ENCODE data around the gene ADARB1.

The ADARB1 gene

DNA sequence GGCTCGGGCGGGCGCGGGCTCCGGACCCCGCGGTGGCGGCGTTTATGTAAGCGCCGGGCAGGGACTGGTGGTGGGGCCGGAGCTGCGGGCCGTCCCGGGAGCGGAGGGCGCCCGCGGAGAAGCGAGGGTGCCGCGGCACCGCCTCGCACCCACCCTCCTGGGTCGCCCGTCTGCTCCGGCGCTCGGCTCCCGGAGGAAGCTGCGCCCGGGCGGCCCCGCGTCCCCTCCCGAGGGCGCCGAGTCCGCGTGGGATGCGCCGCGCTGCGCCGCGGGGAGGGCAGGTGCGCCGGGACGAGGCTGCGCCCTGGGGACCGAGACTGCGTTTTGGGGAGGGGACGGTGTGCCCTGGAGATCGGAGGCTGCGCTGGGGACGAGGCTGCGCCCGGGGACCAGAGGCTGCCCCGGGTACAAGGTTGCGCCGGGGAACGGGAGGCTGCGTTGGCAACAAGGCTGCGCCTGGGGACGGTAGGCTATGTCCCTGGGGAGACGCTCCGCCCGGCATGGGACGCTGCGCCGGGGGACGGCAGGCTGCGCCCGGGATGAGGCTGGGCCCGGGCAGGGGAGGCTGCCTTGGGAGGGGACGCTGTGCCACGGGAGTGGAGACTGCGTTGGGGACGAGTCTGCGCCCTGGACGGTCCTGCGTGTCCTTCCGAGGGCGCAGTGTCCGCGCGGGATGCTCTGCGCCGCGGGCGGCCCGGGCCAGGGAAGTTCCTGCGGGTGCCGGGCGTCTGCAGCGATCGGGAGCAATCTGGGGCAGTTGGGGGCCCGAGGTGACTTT is 627 bp downstream of the ADARB1 start:
- DNase-seq (ENCODE audit: low read depth in 2 of 2), result no peak

GRCh38 chr21:45075596-45076244 is 1.3 kb downstream of the ADARB1 start:
- DNase-seq (ENCODE audit: low read depth in 2 of 2), result no peak

DNA sequence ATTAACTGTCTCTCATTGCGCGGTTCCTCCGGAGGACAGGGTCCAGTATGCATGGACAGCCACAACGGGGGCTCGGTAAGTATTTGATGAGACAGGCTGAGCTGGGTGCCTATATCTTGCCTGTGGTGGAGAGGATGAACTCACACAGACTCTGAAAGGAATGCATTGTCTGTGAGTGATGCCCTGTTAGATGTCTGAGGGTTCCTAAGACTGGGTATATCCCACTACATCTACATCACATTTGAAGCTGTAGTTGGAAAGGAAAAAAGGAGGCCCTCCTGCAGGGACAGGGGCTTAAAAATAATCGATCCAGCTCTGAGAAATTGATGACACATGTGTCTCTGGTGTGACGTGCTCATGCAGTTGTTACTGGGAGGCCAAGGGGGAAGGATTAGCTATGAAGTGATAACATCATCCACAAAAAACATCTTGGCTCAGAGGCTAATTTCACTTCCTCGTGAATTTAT is 1.9 kb downstream of the ADARB1 start:
- no peak for DNase-seq (ENCODE audit: low read depth in 2 of 2)

DNA sequence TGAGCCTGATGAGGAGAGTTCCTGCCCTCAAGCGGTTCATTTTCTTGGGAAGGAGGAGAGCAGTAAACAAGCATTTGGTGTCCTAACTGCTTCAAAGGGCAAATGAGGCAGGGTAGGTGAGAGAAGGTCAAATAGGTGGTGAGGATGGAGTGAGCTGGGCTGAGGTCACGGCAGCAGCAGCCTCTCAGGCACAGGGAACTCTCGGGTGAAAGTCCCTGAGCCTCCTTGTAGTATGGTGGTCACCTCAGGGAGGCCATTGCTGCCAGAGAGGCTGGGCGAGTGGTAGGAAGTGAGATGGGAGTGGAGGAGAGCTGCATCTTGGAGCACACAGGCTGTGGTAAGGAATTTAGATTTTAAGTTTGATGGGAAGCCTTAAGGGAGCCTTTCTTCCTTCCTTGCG is 4.0 kb downstream of the ADARB1 start:
- DNase-seq (ENCODE audit: low read depth in 2 of 2), result no peak

DNA sequence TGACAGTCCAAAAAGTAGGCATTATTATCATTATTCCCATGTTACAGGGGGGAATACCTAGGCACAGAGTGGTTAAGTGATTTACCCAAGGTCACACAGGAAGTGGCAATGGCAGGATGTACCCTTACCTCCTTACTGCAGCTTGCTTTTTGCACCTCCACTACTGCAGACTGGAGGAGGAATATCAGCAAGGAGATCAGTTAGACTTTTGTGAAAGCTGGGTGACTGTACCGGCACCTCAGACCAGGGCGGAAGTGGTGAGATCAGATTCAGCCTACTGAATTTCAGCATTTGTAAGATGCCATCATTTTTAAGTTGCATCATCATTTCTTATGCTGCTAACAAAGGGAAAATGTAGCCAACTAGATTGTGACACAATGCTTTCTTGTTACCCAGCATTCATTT is 4.5 kb downstream of the ADARB1 start:
- peak; percentile 36 to 48 for DNase-seq (ENCODE audit: low read depth in 2 of 2)

DNA sequence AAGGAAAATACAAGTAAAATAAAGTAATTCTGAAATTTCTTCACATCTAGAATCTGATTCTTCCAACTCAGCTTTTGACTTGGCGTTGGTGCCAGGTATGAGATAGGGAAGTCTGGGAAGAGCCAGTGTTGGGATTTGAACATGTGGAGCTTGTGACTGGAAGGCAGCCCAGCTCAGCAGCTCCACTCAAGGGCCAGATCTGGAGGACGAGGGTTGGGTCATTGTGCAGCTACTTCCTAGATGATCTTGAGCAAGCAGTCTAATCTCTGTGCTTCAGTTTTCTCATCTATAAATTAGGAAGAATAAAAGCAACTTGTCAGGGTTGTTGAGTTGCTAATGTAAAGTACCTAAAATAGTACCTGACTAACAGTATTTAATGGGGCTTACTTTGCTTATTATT is 5.0 kb downstream of the ADARB1 start:
- no peak for DNase-seq (ENCODE audit: low read depth in 2 of 2)

- DNase-seq (ENCODE audit: low read depth in 2 of 2), result no peak
Measured at GRCh38 chr21:45080232-45080631, 5.9 kb downstream of the ADARB1 start.

- no peak for DNase-seq (ENCODE audit: low read depth in 2 of 2)
Measured at GRCh38 chr21:45080639-45081414, 6.4 kb downstream of the ADARB1 start.

DNA sequence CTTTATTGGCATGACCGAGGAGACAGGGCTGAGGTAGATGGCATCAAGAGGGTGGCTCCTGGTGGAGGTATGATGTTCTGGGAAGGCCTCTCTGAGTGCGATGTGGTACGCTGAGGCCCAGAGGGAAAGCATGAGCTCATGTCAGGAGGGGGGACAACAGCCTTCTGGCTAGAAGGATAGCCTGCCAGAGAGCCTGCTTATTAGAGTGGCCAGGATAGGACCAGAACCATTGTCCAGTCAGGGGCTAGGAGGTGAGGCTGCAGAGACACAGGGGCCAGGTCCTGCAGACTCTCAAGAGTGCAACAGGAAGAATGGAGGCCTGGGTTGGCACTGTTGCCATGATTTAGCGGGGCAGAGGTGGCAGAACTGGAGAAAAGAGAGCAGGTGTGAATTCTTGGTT is 7.3 kb downstream of the ADARB1 start:
- DNase-seq (ENCODE audit: low read depth in 2 of 2), result no peak

GRCh38 chr21:45082736-45083135 is 8.4 kb downstream of the ADARB1 start:
- DNase-seq (ENCODE audit: low read depth in 2 of 2), result no peak

GRCh38 chr21:45084121-45084520 is 9.7 kb downstream of the ADARB1 start:
- no peak for DNase-seq (ENCODE audit: low read depth in 2 of 2)

GRCh38 chr21:45084881-45085536 is 10.6 kb downstream of the ADARB1 start:
- no peak for DNase-seq (ENCODE audit: low read depth in 2 of 2)

DNA sequence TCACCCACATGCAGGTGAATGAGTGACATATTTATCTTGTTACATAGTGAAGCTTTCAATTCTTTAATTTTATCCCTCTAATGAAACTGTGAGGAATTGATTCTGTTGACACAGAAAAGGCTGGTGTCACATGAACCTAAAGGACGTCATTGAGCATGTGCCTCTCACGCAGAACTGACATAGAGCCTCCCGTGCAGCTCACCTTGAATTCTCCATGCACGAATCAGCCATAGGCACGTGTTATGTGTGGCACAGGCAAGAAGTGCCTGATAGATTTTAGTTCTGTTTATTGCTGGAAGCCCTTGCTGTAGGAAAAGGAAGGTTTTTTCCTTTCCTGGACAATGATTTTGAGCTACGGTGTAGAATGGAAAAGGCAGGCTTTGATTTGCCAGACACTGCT is 11.3 kb downstream of the ADARB1 start:
- no peak for DNase-seq (ENCODE audit: low read depth in 2 of 2)

GRCh38 chr21:45086337-45086958 is 12.1 kb downstream of the ADARB1 start:
- no peak for DNase-seq (ENCODE audit: low read depth in 2 of 2)

DNA sequence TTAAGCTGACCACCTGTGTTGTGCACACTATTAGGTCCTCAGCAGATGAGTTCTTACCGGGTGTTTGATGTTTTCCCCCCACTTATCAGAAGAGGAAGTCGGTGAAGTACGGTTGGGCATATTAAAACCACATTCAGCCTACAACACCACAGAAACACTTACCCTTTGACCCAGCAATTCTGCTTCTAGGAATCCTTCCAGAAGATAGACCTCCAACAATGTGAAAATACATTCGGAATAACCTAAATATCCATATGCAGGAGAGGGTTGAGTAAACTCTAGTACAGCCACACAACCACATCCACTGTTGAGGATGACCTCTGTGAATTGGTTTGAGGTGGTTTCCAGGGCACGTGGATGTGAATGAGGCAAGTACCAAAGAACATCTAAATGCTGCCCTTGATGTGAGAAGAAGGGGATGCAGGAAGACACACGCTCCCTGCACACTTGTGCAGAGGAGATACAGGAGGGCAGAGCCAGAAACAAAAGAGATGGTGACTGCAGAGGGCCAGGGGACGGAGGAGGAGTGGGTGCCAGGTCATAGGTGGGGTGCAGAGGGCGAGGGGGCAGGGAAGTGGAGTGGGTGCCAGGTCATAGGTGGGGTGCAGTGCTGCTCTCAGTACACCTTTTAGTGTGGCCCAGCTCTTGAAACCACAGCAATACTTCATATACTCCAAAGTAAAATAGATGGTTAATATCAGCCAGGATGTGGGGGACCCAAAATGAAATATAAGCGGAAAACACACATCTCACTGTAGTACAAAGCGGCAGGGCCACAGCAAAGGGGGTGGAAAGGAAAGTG is 12.8 kb downstream of the ADARB1 start:
- DNase-seq (ENCODE audit: low read depth in 2 of 2), result no peak

- no peak for DNase-seq (ENCODE audit: low read depth in 2 of 2)
Measured at GRCh38 chr21:45088116-45088515, 13.7 kb downstream of the ADARB1 start.

DNA sequence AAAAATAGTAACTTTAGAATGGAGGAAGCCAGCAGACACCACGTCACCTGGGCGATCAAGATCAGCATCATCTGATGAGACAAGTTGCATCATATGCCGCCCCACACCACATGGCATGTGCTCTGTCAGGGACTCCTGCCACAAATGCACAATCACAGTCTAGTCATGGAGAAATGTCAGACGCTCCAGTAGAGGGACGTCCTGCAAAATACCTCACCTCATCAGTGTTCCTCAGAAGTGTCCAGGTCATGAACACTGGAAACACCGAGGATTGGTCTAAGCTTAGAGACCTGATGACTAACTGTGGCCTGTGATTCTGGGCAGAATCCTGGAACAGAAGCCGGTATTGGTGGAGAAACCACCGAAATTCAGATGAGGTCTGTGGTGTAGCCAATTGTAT is 14.3 kb downstream of the ADARB1 start:
- DNase-seq (ENCODE audit: low read depth in 2 of 2), result no peak

DNA sequence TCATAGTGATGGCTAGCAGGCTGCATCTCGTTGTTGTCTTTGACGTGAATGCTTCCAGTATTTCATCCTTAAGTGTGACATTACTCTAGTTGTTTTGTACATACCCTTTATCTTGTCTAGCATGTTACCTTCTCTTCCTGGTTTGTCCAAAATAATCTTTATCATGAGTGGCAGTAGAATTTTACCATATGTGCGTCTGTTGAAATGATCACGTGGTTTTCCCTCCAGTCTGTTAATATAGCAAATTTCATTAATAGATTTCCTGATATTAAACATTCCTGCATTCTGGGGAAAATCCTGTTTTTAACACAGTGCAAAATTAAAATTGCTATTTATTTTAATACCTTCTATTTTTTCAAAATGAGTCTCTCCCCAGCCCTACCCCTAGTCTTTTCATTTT is 15.6 kb downstream of the ADARB1 start:
- no peak for DNase-seq (ENCODE audit: low read depth in 2 of 2)

DNA sequence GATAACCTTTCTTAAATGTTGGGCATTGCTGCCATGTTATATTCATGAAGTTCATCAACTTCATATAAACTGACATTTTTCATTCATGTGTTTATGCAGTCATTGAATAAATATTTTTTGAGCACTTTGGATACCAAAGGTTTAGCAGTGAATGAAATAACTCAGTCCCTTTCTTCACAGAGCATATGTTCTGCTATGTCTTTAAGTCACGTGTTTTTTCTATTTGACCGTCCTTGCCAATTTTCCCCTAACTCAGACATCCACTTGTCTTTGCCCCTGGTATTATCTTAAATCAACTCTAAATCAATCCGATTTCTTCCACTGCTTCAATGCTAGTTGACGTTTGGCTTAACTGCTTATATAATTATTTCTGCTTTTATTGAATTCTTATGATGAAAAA is 16.6 kb downstream of the ADARB1 start:
- DNase-seq (ENCODE audit: low read depth in 2 of 2), result no peak

DNA sequence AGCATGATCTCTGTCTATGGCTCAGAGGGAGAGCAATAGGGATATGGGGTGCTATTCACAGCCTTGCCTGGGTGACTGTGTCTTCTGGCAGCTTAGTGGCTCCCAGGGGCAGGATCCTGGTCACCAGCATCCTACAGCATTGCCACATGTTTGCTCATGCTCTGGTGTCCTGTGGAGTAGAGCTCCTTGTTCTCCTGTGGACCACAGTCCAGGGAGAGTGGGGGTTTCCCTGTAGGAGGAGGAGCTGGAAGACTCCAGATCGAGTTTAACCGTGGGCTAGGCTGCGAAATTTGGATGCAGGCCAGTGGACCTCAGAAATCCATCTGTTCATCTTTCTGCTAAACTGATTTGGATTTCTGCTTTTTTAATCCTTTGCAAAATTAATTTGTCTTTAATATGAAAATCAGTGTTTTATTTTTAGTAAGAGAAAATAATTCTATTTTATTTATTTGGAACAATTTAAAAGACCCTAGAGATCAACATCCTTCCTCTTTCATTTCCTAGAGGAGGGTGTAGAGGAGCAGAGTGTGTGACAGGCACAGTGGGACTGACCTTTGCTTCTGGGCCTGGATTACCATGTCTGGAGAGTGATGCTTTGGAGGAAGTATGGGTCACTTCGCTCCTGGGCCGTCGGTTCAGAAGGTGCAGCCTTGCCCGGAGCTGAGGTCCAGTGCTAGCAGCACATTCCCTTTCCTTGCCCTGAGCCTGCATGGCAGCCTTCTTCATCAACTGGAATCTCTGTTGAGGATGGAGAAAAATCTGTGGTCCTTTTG is 17.4 kb downstream of the ADARB1 start:
- no peak for DNase-seq (ENCODE audit: low read depth in 2 of 2)
